ENCODE data around the gene MGAT5.

Gene MGAT5

GRCh38 chr2:134482131-134482723 lies 228.4 kb downstream of the MGAT5 start:
- no peak for DNase-seq

- no peak for DNase-seq
Measured at GRCh38 chr2:134482766-134483340, 229.0 kb downstream of the MGAT5 start.

- no peak for DNase-seq
Measured at GRCh38 chr2:134489732-134490384, 236.0 kb downstream of the MGAT5 start.

GRCh38 chr2:134490559-134490958 lies 236.7 kb downstream of the MGAT5 start:
- DNase-seq, result no peak

GRCh38 chr2:134491022-134491421 lies 237.2 kb downstream of the MGAT5 start:
- DNase-seq, result no peak

- no peak for DNase-seq
Measured at GRCh38 chr2:134491771-134492441, 238.0 kb downstream of the MGAT5 start.

GRCh38 chr2:134493797-134494196 lies 239.9 kb downstream of the MGAT5 start:
- no peak for DNase-seq

- DNase-seq, result no peak
Measured at GRCh38 chr2:134498654-134499053, 244.8 kb downstream of the MGAT5 start.

GRCh38 chr2:134499307-134499926 lies 245.5 kb downstream of the MGAT5 start:
- DNase-seq, result no peak

GRCh38 chr2:134500211-134500935 lies 246.5 kb downstream of the MGAT5 start:
- DNase-seq, result no peak

- DNase-seq, result no peak
Measured at GRCh38 chr2:134501476-134502091, 247.7 kb downstream of the MGAT5 start.

- no peak for DNase-seq
Measured at GRCh38 chr2:134502104-134502503, 248.2 kb downstream of the MGAT5 start.
